GM19395 (cell line): Measurements from ENCODE around the gene TMEM128.

Source experiments
- ATAC-seq: cut with Tn5 transposase; IDR thresholded peaks from one replicate; pipeline ENCODE4 v1.9.1; 2021; ENCODE audit warnings: mild to moderate bottlenecking, moderate library complexity; ENCODE audit not compliant: unreplicated experiment

TMEM128 gene, protein sequence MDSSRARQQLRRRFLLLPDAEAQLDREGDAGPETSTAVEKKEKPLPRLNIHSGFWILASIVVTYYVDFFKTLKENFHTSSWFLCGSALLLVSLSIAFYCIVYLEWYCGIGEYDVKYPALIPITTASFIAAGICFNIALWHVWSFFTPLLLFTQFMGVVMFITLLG

DNA sequence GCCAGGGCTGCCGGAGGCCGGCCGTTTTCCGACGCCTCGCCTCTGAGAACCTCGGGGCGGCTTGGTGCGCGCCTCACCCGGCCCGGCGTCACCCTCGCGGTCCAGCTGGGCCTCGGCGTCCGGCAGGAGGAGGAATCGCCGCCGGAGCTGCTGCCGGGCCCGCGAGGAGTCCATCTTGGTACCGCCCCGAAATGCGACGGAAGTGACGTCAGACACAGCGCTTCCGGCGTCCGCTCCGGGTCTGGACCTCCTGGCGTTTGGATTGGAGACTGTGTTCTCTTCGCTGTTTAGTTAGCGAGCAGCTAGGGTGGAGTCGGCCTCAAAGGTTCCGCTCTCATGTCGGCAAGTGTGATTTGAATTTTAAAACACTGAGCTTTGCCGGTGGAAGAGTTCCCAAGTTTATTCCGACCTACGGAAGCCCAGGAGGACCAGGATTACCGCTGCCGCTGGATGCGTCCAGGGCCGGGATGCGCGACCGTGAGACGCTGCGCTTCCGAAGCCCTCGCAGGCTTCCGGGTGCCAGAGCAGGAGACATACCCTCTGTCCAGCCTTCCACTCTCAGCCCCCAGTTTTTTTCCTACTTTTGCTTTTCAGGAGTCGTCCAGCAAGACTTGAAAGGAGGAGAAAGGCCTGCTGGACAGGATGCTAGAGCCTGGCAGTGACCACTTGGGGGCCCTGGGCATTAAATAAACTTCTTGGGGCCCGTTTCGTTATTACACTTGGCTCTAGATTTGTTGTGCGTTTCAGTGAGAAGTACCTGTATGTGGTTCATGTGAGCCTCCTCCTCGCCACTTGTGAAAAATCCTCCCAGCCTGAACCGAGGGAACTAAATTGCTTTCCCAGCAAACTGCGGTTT is at the start of gene TMEM128:
TSS of gene TMEM128 (minus strand) at position 195 of the 856 bp plus-strand sequence. CDS start at position 174, 21 bp downstream.
- ATAC-seq: peak; percentile 96

DNA sequence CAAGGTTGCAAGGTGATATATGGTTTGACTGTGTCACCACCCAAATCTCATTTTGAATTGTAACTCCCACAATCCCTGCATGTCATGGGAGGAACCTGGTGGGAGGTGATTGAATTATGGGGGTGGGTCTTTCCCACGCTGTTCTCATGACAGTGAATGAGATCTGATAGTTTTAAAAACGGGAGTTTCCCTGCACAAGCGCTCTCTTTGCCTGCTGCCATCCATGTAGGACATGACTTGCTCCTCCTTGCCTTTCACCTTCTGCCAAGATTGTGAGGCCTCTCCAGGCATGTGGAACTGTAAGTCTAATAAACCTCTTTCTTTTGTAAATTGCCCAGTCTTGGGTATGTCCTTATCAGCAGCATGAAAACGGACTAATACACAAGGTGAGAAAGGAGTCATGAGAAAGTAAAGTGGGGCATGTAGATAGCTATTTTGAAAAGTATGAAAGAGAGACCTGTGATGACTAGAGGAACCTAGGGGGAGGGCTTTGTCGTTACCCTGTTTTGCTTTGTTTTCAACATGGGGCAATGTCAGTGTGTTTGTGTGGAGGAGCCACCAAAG is 48.3 kb upstream of the TMEM128 start:
- ATAC-seq: no peak

DNA sequence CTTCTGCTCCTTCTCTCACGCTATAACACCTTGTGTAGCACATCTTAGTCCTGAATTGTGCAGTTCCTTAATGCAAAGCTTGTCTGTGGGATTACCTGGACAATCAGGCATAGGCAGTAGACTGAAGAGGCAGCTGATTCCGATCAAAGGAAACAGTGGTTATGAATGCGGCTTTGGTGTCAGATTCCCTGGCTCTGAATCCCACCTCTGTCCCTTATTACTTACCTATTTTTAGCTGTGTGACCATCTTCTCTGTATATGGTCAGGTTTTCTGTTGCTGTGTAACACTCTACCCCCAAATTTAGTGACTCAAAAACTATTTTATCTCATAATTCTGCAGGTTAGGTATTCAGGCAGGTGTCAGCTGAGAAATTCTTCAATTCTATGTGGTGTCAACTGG is 45.3 kb upstream of the TMEM128 start:
- no peak for ATAC-seq

DNA sequence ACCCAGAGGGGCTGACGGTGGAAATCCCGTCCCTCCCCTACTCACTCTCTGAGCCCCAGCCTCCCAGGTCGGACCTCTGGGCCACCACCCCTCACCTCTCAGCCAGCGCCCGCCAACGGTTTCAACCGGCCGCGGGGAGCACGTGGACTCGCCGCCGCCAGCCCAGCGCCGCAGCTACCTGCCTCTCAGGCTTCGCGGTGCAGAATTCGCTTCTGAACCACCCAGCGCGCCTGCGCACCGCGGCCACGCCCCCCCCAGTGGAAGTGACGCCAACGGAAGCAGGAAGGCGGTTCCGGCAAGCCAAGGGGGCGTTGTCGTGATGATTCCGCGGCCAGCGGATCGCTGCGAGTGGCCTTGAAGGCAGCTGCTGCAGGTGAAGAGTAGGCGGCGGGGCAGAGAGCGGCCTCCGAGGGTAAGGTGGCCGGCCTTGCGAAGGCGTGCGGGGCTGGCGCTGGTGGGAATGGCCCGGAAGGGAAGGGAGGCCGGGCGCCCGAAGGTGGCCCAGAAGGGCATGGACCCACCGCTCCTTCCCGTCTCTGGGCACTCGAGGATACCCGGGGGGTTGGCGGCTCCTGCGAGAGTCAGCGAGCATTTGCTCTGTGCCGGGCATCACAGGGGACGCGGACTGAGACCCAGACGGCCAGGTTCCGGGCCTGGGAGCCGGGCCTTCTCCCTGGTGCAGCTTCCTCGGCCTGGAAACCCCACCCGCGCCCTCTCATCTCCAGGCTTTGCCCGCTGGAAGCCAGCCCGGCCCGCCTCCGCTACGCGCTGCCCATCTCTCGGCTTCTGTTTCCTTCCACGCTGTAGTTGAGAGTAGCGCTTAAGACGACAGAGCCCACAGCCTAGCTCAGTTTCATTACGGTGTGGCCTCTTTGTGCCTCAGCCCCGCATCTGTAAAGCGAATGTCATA is 42.2 kb upstream of the TMEM128 start, which contains the start of the genes LYAR and ZBTB49:
TSS of gene LYAR (minus strand) at position 214 of the 910 bp plus-strand sequence. CDS start 6,412 bp downstream, outside the sequence.
TSS of gene ZBTB49 (plus strand) at position 311 of the 910 bp plus-strand sequence. CDS start 9,695 bp downstream, outside the sequence.
- peak; percentile 93 for ATAC-seq

DNA sequence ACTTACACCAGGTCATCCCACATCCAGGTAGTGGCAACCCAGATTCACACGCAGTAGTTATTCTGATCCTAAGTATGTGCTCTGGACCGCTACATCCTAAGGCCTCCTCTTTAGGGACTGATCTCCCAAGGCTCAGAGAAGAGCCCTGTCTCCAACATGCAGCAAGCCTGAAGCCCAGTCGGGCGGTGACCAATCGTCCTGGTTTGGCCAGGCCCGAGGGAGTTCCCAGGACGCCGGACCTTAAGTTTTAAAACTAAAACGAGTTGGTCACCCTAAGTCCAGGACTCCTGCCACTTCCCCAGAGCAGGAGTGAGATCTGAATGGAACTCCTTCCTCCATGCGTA is 41.5 kb upstream of the TMEM128 start:
- ATAC-seq: peak; percentile 28

DNA sequence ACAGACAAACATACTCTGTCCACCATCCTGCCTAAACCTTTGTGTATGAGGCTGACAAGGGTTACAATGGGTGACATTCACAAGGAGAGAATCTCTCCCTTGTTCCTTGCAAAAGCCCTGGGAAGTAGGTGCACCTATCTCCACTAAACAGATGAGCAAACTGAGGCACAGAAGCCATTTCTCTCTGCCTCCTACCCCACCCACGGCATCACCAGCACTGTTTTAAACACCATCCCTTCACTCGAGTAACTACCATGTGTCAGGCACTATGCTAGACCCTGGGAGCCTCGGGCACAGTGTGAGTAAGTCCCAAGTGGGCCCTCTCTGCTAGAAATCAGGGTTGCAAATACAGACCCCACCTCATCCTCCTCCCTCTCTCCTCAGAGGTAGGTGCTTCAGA is 41.0 kb upstream of the TMEM128 start:
- ATAC-seq: no peak

DNA sequence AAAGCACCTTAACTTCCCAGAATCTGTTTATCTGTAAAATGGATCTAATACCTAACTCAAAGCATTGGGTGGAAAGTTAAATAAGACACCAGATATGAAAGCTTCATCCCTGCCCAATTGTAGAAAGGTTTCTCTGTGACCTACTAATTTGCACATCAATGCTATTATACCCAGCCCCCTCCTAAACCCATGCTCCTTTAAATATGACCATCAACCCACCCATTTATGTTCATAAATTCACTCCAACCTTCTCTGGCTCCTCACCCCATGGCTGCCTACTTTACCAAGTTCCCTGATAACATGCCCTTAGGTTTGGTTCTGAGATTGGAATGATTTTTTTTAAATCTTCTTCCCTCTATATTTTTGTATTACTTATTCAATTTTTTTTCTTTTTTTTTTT is 40.1 kb upstream of the TMEM128 start:
- ATAC-seq: no peak

DNA sequence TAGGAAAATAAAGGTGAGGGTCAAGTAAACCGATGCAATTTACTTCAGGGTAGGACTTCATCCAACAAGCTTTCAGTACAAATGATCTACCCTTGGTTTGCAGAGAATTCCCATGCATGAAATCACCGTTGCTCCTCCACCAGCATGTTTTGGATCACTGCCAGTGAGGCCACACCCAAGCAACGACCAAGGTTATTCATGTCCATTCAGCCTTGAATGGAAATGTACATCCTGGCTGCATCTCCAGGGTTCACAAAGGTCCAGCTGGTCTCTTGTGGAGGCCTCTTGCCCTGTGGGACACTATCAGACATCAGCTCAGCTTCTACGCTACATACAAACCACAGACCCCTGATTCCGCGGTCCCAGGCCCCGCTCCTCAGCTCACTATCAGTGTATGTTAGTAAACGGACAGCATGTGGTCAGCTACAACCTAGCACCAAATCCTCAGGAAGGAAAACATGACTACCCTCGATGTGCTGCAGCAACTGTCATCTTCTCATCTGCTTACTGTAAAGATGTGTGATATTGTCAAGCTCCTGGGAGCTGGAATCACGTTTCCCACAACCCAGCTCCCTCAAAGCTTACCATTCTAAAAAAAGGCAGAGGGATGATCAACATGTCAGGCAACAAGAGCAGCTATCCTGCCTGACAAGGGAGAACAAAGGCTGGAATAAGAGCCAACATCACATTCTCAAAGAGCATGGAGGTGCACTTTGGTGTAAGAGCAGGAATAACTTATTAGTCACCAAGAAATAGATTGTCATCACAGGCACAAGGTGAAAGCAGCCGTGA is 37.0 kb upstream of the TMEM128 start:
- ATAC-seq: no peak

DNA sequence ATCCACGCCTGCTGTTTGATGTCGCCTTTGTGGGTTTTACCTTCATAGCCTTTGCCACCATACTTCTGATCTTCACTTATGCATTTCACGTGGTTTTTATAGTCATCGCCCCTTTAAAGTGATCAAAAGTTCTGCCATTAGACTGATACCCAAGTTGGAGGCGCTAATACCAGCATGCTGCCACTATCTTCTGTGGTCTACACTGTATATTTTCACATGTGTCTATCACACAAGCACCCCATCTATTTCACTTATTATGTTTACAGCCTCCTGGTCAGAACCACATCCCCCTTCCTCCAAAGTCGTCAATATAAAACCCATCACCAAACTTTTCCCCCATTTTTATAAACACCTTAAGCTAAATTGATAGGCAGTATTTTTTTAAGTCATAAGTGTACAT is 33.8 kb upstream of the TMEM128 start:
- no peak for ATAC-seq

DNA sequence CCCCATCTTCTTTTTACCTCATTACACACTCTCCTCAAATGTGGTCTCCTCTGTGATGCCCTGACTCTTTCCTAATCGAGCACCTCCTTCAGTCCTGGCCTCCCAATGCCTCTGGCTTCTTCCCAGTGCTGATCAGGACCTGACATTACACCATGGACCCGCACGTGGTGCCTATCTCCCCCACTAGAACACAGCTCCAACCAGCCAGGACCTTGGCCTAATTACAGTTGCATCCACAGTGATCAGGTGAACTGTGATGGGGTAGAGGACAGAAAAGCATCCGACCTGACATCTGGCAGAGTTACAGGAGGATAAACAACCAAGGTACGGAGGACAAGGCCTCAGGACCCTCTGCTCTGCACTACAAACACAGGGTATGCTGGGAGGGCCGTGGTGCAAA is 29.5 kb upstream of the TMEM128 start:
- ATAC-seq: no peak

DNA sequence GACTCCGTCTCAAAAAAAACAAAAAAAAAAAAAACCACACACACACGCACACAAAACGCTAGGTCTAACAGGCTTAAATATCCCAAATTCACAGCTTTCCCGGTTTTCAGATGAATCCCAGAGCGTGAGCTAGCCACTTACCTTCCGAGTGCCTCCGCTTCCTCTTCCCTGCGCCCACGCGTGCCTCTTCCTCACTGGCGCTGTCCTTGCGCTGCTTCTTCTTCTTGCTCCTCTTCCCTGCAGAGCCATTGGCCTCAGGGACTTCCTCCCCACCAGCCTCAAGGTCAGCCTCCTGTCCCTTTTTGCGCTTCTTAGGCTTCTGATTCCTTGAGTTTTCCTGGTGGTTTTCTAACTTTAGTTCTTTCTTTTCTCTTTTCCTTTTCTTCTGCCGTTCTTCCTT is 26.2 kb upstream of the TMEM128 start:
- ATAC-seq: no peak

DNA sequence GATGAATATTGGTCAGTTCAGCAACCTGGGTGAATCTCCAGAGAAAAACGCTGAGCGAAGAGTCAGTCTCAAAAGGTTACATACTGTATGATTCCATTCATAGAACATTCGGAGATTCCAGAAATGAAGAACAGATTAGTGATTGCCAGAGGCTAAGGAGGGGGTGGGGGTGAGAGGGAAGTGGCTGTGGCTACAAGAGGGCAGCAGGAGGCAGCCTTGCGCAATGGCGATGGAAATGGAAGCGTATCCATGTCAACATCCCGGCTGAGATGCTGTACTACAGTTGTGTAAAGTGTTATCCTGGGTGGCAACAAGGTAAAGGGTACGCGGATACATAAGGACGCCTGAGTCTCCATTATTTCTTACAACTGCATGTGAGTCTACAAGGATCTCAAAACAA is 23.9 kb upstream of the TMEM128 start:
- no peak for ATAC-seq

DNA sequence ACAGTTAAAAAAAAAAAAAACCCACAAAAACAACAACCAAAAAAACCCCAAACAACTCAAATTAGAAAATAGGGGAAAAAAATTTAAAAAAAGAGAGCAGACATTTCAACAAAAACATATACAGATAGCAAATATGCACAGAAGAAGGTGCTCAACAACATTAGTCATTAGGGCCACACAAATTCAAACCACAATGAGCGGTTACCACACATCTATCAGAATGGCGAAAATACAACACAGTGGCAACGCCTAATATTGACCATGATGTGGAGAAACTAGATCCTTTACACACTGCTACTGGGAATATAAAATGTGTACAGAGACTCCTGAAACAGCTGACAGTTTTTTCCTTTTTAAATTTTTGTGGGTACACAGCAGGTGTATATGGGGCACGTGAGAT is 22.5 kb upstream of the TMEM128 start:
- no peak for ATAC-seq

DNA sequence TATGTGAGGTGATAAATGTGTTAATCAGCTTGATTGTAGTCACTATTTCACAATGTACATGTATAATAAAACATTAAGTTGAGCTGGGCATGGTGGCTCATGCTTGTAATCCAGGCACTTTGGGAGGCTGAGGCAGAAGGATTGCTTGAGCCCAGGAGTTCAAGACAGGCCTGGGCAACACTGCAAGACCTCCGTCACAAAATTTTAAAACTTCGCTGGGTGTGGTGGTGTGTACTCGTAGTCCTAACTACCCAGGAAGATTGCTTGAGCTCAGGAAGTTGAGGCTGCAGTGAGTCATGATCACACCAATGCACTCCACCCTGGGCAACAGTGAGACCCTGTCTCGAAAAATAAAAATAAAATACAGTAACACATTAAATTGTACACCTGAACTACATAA is 21.8 kb upstream of the TMEM128 start:
- no peak for ATAC-seq

DNA sequence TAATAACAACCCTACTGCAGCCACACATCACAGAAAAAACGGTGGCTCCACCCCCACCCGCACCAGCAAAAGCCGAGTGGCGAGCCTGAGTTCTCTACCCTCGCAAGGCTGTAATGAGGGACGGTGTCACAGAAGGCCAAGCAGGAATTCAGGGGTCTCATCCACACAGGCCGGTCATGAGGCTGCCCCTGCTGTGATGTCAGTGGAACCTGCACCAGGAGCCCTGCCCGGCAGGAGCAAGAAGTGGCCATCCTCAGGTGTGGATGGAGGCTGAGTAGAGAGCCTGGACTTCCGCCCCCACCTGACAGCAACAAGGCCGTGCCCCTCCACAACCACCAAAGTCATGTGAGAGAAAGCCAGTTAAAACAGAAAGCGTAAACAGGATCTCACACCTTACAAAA is 21.3 kb upstream of the TMEM128 start:
- ATAC-seq: no peak

DNA sequence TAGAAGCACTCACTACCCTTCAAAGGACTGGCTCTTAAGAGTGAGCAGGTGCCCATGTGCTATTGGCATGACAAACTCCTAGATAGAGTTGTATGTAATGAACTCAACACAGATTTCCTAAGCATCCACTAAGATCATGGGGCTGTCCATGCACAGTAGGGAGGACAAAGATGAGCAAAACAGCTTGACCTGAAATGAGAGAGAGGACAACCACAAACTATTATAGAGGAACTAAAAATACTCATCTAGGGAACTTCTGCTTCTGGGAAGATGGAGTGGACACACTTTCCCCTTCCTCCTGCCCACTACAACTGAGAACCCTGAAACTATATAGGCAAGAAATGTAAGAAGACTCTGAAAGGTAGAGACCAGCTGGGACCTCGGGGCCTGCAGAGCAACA is 20.8 kb upstream of the TMEM128 start:
- no peak for ATAC-seq

DNA sequence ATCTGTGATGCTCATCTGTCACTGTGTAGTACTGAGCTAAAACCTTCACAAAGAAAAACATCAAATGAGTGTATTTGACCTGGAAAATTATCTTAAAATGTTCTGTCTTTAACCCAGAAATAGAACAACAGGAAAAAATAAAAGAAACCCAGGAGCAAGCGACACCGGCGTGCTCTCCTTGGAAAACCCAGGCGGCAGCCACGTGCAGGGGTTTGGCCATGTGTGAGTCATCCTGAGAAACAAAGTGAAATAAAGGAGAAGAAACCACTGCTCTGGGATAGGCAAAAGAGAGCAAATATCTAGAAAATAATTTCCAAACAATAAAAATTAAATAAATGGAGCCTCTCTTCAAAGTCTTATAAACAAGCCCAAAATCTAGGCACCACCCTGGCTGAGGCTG is 20.0 kb upstream of the TMEM128 start:
- ATAC-seq: no peak

DNA sequence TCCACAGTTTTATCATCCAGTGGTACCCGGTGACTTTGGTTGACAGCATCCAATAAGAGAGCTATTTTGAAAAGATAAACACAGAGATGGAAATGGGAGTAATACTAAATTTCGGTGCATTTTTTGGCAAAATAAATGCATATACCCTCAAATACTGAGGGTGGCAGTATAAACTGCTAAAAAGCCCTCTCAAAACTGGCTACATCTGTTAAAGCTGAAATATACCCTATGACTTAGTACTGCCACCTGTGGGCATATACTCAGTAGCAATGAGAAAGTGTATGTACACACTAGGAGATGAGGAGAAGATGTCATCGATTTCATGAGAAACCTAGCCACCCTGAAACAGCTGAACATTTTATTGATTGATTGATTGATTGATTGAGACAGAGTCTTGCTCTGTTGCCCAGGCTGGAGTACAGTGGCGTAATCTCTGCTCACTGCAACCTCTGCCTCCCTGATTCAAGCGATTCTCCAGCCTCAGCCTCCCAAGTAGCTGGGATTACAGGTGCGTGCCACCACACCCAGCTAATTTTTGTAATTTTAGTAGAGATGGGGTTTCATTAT is 12.2 kb upstream of the TMEM128 start:
- ATAC-seq: peak; percentile 67

DNA sequence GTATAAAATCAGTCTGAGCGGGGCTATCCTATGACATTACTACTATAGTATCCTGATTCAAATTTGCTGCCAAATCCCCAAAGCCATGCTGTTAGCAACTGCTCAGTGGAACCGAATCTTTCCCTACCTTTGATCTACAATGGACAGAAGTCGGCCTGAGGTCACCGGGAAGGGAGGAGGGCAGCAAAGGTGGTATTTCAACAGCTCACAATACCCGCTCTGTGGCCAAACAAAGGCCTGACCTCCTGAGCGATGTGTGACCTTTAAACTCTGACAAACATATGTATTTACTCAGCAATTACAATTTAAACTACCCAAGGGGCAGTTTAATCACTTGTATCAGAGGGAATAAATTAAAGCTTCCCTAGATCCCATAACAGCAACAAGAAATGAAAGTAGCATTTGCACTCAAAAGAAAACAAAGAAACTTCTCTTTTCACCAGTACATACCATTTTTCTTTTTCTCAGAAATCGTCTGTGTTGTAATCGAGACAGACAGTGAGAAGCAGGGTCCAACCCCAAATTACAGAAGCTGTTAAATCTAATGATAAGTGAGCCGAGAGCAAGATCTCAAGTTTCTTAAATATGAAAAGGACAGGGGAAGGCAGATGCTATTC is 11.6 kb upstream of the TMEM128 start:
- ATAC-seq: no peak
